ENCODE results near the gene TFRC. TPM values are rescaled to one million over a fixed set of nuclear protein-coding genes. Genes with fewer than 3 reads are reported as not detected.

TFRC gene
- total and polyA plus RNA-seq, 4 donors: 19.1 to 1,250 (median 73.3) TPM

- DNase-seq (ENCODE audit: low spot score): no peak
- Histone ChIP-seq H3K27me3 (ENCODE audit: control insufficient read depth in 4 of 4, insufficient read depth in 4 of 4, low read length in 3 of 4) (no peaks in the 10 kb centered on the region), H3K36me3 (ENCODE audit: control insufficient read depth in 4 of 4, insufficient read depth in 3 of 4, low read depth in 1 of 4, low read length in 3 of 4) (no peaks in the 10 kb centered on the region), H3K4me3 (ENCODE audit: low read depth in 1 of 3, low read length in 3 of 3) (no peak overlapping the region), H3K9ac (ENCODE audit: low read depth in 1 of 2, low read length in 2 of 2) (no peak overlapping the region), H3K27ac (ENCODE audit: low read depth in 1 of 2, low read length in 2 of 2) (no peak overlapping the region), H3K9me3 (ENCODE audit: control insufficient read depth in 4 of 4, low read length in 3 of 4) (no peaks in the 10 kb centered on the region), H3K4me1 (ENCODE audit: control insufficient read depth in 4 of 4, insufficient read depth in 4 of 4, low read length in 3 of 4) (peaks cover 0 to 11% (median 7%) of the 10 kb centered on the region in 4 donors)
- WGBS: 93% methylated on average over 6 of the region's 6 CpGs
- TF ChIP-seq FOXA2 (IDR thresholded peaks at IDR 0.05): no peak
- TF ChIP-seq SP1 (IDR thresholded peaks at IDR 0.05): no peak
- TF ChIP-seq RXRA (IDR thresholded peaks at IDR 0.05): no peak
- TF ChIP-seq RAD21 (IDR thresholded peaks at IDR 0.05): no peak
- TF ChIP-seq GABPA (IDR thresholded peaks at IDR 0.05 in 1 of 2, conservative IDR thresholded peaks at IDR 0.05 in 1 of 2): no peak
- no peak for TF ChIP-seq MAX (IDR thresholded peaks at IDR 0.05)
- no peak for TF ChIP-seq HNF4A (conservative IDR thresholded peaks at IDR 0.05)
- TF ChIP-seq, protein P1, sequence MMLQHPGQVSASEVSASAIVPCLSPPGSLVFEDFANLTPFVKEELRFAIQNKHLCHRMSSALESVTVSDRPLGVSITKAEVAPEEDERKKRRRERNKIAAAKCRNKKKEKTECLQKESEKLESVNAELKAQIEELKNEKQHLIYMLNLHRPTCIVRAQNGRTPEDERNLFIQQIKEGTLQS (IDR thresholded peaks at IDR 0.05): no peak
- TF ChIP-seq EGR1 (IDR thresholded peaks at IDR 0.05; ENCODE audit: low read depth in 2 of 2): no peak
- TF ChIP-seq HNF4G (IDR thresholded peaks at IDR 0.05): no peak
- TF ChIP-seq REST (IDR thresholded peaks at IDR 0.05): no peak
- no peak for TF ChIP-seq TAF1 (conservative IDR thresholded peaks at IDR 0.05)
- no peak for TF ChIP-seq CTCF (IDR thresholded peaks at IDR 0.05; ENCODE audit: low read depth, low read length, missing input control)
- no peak for TF ChIP-seq YY1 (IDR thresholded peaks at IDR 0.05)
Measured at GRCh38 chr3:196042673-196043072, 39.2 kb downstream of the TFRC start.

DNA sequence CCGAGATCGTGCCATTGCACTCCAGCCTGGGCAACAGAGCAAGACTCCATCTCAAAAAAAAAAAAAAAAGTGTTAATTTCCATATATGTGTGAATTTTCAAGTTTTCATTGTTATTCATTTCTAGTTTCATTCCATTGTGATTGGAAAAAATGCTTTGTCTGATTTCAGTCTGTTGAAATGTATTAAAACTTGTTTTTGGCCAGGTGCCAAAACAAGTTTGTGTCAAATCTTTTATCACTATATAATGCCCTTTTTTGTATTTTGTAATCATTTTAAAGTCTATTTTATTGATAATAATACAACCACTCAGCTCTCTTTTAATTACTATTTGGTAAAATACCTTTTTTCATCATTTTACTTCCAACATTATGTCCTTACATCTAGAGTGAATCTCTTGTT is 42.5 kb downstream of the TFRC start:
- TF ChIP-seq TAF1 (conservative IDR thresholded peaks at IDR 0.05) (no peak), RAD21 (IDR thresholded peaks at IDR 0.05) (no peak), FOXA1 (IDR thresholded peaks at IDR 0.05) (no peak), REST (IDR thresholded peaks at IDR 0.05) (no peak)
- Histone ChIP-seq H3K9me3 (ENCODE audit: control insufficient read depth in 4 of 4, low read length in 3 of 4) (no peaks in the 10 kb centered on the region), H3K4me3 (ENCODE audit: low read depth in 1 of 3, low read length in 3 of 3) (no peak overlapping the region), H3K27ac (ENCODE audit: low read depth in 1 of 2, low read length in 2 of 2) (no peak overlapping the region), H3K27me3 (ENCODE audit: control insufficient read depth in 4 of 4, insufficient read depth in 4 of 4, low read length in 3 of 4) (no peaks in the 10 kb centered on the region), H3K9ac (ENCODE audit: low read depth in 1 of 2, low read length in 2 of 2) (no peak overlapping the region), H3K36me3 (ENCODE audit: control insufficient read depth in 4 of 4, insufficient read depth in 3 of 4, low read depth in 1 of 4, low read length in 3 of 4) (no peaks in the 10 kb centered on the region), H3K4me1 (ENCODE audit: control insufficient read depth in 4 of 4, insufficient read depth in 4 of 4, low read length in 3 of 4) (no peaks in the 10 kb centered on the region)
- DNase-seq (ENCODE audit: low spot score): no peak
- 97% methylated on average over 2 of the region's 2 CpGs for WGBS

Measured in liver (tissue), 9 donors.